Lower lobe of right lung (tissue), 2 donors: ENCODE data around the gene SYT3. TPM values are rescaled to one million over a fixed set of nuclear protein-coding genes. Genes with fewer than 3 reads are reported as not detected.

Experiments used
- ATAC-seq, 2 donors: fragments of 200-7000 bp; cut with Tn5 transposase; one replicate each; pipeline ENCODE4 v1.9.1; 2020 to 2022; ENCODE audit warnings: mild to moderate bottlenecking in 2 of 2, moderate library complexity in 2 of 2
- DNase-seq: peaks from one replicate; pipeline ENCODE4 v3.0.0-alpha.2; 2020
- H3K27ac ChIP-seq: fragments of 200-600 bp; one replicate; pipeline ENCODE4 v1.8.0; 2022
- H3K27me3 ChIP-seq: fragments of 200-600 bp; one replicate; pipeline ENCODE4 v1.8.0; 2022; ENCODE audit warnings: low read depth
- H3K36me3 ChIP-seq: fragments of 200-600 bp; one replicate; pipeline ENCODE4 v1.8.0; 2022; ENCODE audit warnings: mild to moderate bottlenecking
- H3K4me1 ChIP-seq: fragments of 200-600 bp; one replicate; pipeline ENCODE4 v1.8.0; 2022
- H3K4me3 ChIP-seq: fragments of 200-600 bp; one replicate; pipeline ENCODE4 v1.8.0; 2022; ENCODE audit warnings: mild to moderate bottlenecking
- H3K9me3 ChIP-seq: fragments of 200-600 bp; one replicate; pipeline ENCODE4 v1.8.0; 2022
- intact Hi-C: fragments of 100-400 bp; cut with DNase I; formaldehyde crosslinking; loops from one replicate; pipeline ENCODE4 v1.11.0; 2022
- total RNA-seq: library from RNA; stranded (reverse); fragmentation: NEBNext Ultra II Directional; extraction: Animal tissue kit (Norgen Biotek cat#: 25700); gene quantifications from one replicate; pipeline ENCODE4 v1.2.1, GENCODE V29; 2021
- TF ChIP-seq, protein P1 (sequence below): fragments of 200-600 bp; IDR thresholded peaks from one replicate; pipeline ENCODE4 v1.8.0; 2022; ENCODE audit warnings: antibody characterized with exemption, mild to moderate bottlenecking
- donor health status: DM: no; HTN: yes; CAD: no; lungs with severe emphysema.

Gene SYT3
- total RNA-seq, 1 donor from 2014 or later = 1.2 TPM

DNA sequence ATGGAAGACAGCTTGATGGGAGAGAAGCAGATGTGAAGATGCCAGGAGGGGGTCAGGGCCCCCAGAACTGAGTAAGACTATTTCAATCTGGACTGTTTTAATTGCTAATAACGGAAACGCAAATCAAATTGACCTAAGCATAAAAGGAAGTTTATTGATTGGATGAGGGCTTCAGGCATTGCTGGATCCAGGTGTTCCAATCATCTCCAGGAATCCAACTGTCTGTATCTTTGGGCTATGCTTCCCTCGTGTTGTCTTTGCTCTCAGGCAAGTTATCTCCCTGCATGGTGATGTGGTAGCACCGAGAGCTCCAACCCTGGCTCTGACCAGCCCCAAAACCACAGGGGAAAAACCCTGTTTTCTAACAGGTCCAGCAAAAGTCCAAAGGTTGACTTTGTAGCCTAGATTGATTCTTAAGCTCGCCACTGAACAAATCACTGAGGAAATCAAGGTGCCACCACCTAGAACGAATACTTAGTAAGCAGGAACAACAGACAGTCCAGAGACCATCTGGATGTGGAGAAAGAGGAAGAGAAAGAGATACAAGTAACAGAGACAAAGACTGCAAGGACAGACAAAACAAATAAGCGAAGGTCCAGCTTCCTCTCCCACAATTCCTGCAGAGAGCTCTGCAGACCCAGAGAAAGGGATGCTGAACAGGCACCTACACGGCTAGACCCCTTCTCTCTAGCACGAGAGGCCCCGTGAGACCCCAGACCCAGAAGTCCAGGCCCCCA, 8.4 kb upstream of the SYT3 start:
- Histone ChIP-seq H3K9me3 (no peaks in the 10 kb centered on the region), H3K27me3 (peaks cover 39% of the 10 kb centered on the region), H3K36me3 (no peaks in the 10 kb centered on the region), H3K4me3 (no peak overlapping the region), H3K4me1 (no peaks in the 10 kb centered on the region), H3K27ac (no peak overlapping the region)
- intact Hi-C loops = no loop called here
- TF ChIP-seq, protein P1, sequence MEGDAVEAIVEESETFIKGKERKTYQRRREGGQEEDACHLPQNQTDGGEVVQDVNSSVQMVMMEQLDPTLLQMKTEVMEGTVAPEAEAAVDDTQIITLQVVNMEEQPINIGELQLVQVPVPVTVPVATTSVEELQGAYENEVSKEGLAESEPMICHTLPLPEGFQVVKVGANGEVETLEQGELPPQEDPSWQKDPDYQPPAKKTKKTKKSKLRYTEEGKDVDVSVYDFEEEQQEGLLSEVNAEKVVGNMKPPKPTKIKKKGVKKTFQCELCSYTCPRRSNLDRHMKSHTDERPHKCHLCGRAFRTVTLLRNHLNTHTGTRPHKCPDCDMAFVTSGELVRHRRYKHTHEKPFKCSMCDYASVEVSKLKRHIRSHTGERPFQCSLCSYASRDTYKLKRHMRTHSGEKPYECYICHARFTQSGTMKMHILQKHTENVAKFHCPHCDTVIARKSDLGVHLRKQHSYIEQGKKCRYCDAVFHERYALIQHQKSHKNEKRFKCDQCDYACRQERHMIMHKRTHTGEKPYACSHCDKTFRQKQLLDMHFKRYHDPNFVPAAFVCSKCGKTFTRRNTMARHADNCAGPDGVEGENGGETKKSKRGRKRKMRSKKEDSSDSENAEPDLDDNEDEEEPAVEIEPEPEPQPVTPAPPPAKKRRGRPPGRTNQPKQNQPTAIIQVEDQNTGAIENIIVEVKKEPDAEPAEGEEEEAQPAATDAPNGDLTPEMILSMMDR = no peak
- ATAC-seq (no peak), DNase-seq (no peak)

DNA sequence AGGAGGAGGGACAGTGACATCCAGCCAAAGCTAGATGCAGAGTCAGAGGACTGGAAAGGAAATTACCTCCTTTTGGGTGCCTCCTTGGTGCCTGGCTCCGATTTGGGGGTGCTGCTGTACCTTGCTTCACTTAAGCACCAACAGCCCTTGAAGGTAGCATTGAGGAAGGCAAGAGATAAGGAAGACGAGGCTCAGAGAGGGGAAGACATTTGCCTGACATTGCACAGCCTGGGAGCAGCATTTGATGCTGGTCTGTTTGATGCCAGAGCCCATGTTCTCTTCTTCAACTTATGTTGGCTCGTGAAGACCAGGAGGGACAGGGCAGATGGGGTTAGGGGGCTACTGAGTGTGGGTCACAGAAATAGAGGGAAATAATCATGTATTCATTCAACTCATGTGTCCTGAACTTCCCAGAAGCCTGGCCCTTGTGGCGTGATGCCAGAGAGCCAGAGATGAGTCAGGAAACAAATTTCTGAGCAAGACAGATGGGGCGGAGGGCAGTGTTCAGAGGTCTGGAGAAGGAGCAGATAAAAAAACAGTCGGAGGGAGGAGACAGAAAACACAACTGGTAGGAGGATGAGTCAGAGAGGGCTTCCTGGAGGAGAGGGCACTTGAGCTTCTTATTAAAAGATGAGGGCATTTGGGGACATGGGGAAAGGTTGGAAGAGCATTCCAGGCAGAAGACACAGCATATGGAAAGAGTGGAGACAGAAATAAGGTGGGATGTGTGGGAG, 6.6 kb upstream of the SYT3 start:
- Histone ChIP-seq H3K9me3 (no peaks in the 10 kb centered on the region), H3K4me1 (no peaks in the 10 kb centered on the region), H3K36me3 (no peaks in the 10 kb centered on the region), H3K27me3 (peaks cover 36% of the 10 kb centered on the region), H3K4me3 (no peak overlapping the region), H3K27ac (no peak overlapping the region)
- DNase-seq (no peak), ATAC-seq (no peak)
- intact Hi-C loops = no loop called here
- TF ChIP-seq, protein P1 = no peak

DNA sequence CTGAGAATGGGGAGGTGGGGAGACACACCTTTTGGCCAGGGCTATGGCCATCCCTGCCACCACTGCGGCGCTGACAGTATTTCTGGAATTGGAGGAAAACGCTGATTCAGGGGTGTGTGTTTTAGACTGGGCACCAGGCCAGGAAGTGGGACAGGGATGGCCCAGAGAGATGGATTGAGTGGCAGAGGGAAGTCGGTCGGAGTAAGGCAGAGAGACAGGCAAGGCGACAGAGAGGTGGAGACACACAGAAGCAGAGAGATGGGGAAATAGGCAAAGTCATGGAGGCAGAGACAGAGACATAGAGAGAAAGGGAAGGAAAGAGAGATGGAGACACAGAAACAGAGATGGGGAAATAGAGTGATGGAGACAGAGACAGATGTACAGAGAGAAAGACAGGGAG, 5.4 kb upstream of the SYT3 start:
- H3K9me3 ChIP-seq = no peaks in the 10 kb centered on the region
- no peak overlapping the region for H3K4me3 ChIP-seq
- ATAC-seq (no peak), DNase-seq (no peak)
- intact Hi-C loops = no loop called here
- H3K27me3 ChIP-seq = peaks cover 47% of the 10 kb centered on the region
- H3K36me3 ChIP-seq = no peaks in the 10 kb centered on the region
- H3K27ac ChIP-seq = no peak overlapping the region
- H3K4me1 ChIP-seq = no peaks in the 10 kb centered on the region
- TF ChIP-seq, protein P1 = no peak

DNA sequence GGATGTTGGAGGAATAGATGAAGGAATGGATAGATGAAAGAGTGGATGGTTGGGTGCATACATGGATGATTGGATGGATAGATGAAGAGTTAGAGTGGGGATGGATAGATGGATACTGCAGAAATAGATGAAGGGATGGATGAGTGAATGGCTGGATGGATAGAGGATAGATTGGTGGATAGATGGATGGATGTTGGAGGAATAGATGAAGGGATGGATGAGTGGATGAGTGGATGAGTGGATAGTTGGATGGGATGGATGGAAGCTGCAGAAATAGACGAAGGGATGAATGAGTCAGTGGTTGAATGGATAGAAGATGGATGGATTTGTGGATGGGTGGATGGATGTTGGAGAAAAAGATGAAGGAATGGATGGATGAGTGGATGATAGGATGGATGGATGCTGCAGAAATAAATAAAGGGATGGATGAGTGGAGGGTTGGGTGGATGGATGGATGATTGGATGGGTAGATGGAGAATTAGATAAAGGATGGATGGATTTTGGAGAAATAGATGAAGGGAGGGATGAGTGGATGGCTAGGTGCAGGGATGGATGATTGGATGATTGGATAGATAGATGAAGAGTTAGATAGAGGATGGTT, 4.7 kb upstream of the SYT3 start:
- TF ChIP-seq, protein P1 = no peak
- Histone ChIP-seq H3K4me3 (no peak overlapping the region), H3K27ac (no peak overlapping the region), H3K27me3 (peaks cover 52% of the 10 kb centered on the region), H3K4me1 (no peaks in the 10 kb centered on the region), H3K9me3 (no peaks in the 10 kb centered on the region), H3K36me3 (no peaks in the 10 kb centered on the region)
- no peak for ATAC-seq
- intact Hi-C loops = no loop called here
- DNase-seq = no peak

DNA sequence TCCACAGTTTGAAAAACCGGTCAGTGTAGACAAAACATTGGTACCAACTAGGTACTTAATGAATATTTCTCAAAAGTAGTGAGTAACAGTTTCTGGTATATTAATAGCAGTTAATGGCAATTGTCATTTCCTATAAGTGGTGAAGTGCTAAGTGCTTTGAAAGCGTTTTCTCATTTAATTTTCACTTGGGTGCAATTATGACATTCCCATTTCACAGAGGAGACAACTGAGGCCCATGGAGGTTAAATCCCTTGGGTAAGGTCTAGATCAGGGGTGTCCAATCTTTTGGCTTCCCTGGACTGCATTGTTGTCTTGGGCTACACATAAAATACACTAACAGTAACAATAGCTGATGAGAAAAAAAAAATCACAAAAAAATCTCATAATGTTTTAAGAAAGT, 687 bp upstream of the SYT3 start:
- intact Hi-C loops = no loop called here
- H3K36me3 ChIP-seq = no peaks in the 10 kb centered on the region

More for the DNA sequence above, 687 bp upstream of the SYT3 start:
- H3K27me3 ChIP-seq = peaks cover 61% of the 10 kb centered on the region
- no peaks in the 10 kb centered on the region for H3K9me3 ChIP-seq
- H3K4me3 ChIP-seq = no peak overlapping the region
- TF ChIP-seq, protein P1 = no peak
- H3K27ac ChIP-seq = no peak overlapping the region
- H3K4me1 ChIP-seq = no peaks in the 10 kb centered on the region
- ATAC-seq = no peak
- DNase-seq = no peak
